Sigmoid colon (tissue), 7 donors: Measurements from ENCODE around the gene CRAT. TPM values are rescaled to one million over a fixed set of nuclear protein-coding genes. Genes with fewer than 3 reads are reported as not detected.
"Not testable (repeated sequence)": the region's sequence is repeated elsewhere in the genome, so short reads cannot be mapped to it uniquely, and the experiment has no call there.

Experiments
- DNase-seq: peaks from one replicate; pipeline ENCODE4 v3.0.0-alpha.2; 2019
- H3K27ac ChIP-seq, 4 donors: fragments of 200-600 bp; sonication (generic); one replicate each; pipeline ENCODE4 v1.5.1; 2016 to 2019; ENCODE audit warnings: mild to moderate bottlenecking in 1 of 4
- H3K27me3 ChIP-seq, 3 donors: fragments of 200-600 bp; sonication (generic); one replicate each; pipeline ENCODE4 v1.5.1; 2019; ENCODE audit warnings: mild to moderate bottlenecking in 1 of 3
- H3K36me3 ChIP-seq, 4 donors: fragments of 200-600 bp; sonication (generic); one replicate each; pipeline ENCODE4 v1.5.1; 2016 to 2019
- H3K4me1 ChIP-seq, 4 donors: fragments of 200-600 bp; sonication (generic); one replicate each; pipeline ENCODE4 v1.5.1; 2017 to 2019
- H3K4me3 ChIP-seq, 4 donors: fragments of 200-600 bp; sonication (generic); one replicate each; pipeline ENCODE4 v1.5.1; 2017 to 2019; ENCODE audit warnings: mild to moderate bottlenecking in 2 of 4, moderate library complexity in 1 of 4
- H3K9me3 ChIP-seq, 4 donors: fragments of 200-600 bp in 3 of 4; sonication (generic) in 3 of 4; one replicate each; pipeline versions ENCODE4 v1.5.1 to v1.6.1; 2013 to 2019
- CTCF ChIP-seq, 4 experiments: fragments of 450-650 bp in 3 of 4; fragments of 200-600 bp in 1 of 4; IDR thresholded peaks; one replicate each; pipeline ENCODE4 v1.5.1; 2016 to 2019; ENCODE audit warnings: antibody characterized with exemption in 4 of 4, mild to moderate bottlenecking in 3 of 4, moderate library complexity in 2 of 4
- EP300 ChIP-seq, 4 donors: sonication (generic); formaldehyde crosslinking; IDR thresholded peaks; one replicate each; pipeline ENCODE4 v1.6.1; 2017; ENCODE audit warnings: antibody characterized with exemption in 4 of 4
- POLR2A ChIP-seq, 2 donors: fragments of 450-650 bp; IDR thresholded peaks; one replicate each; pipeline ENCODE4 v1.6.1; 2016; ENCODE audit warnings: antibody characterized with exemption in 2 of 2, mild to moderate bottlenecking in 2 of 2, moderate library complexity in 2 of 2
- POLR2AphosphoS5 ChIP-seq, 4 donors: sonication (generic); formaldehyde crosslinking; IDR thresholded peaks; one replicate each; pipeline ENCODE4 v1.6.1; 2017; ENCODE audit warnings: antibody characterized with exemption in 4 of 4
- WGBS, 2 donors: extraction: QIAGEN DNeasy Blood & Tissue Kit; methylation state at CpG; one replicate each; pipeline ENCODE4 v1.1.7; 2013; 5-methylcytosine and 5-hydroxymethylcytosine counted together
- intact Hi-C: fragments of 100-400 bp; cut with DNase I; formaldehyde crosslinking; loops from one replicate; pipeline ENCODE4 v1.15.1; 2023
- polyA plus RNA-seq, 3 donors: library from polyadenylated mRNA; stranded (reverse); fragments of 200-250 nt; gene quantifications; one replicate each; pipeline ENCODE4 v1.2.3, GENCODE V29; 2013
- total RNA-seq, 4 donors: library from RNA; depleted of rRNA; stranded (reverse); fragments of >200 nt; gene quantifications; one replicate each; pipeline ENCODE4 v1.1.0, GENCODE V29; 2016
- donor health status: healthy with polysubstance abuse.
- donor health status: Bipolar disorder and iron deficiency.
- donor health status: healthy.

CRAT gene
- total and polyA plus RNA-seq, 7 donors, result 49.6 to 66.8 (median 52.9) TPM

- Histone ChIP-seq H3K4me1 (peaks cover 0 to 36% (median 27%) of the 10 kb centered on the region in 4 donors), H3K9me3 (no peaks in the 10 kb centered on the region), H3K36me3 (no peaks in the 10 kb centered on the region), H3K27ac (no peak overlapping the region), H3K4me3 (no peak overlapping the region), H3K27me3 (no peaks in the 10 kb centered on the region)
- no peak for DNase-seq
- 88 to 92% methylated on average over 17 of the region's 17 CpGs for WGBS, 2 donors
- TF ChIP-seq POLR2AphosphoS5 (IDR thresholded peaks at IDR 0.05) (no peak), EP300 (IDR thresholded peaks at IDR 0.05) (no peak), POLR2A (IDR thresholded peaks at IDR 0.05) (no peak), CTCF (IDR thresholded peaks at IDR 0.05) (no peak)
- intact Hi-C loops, result no loop called here
Measured at GRCh38 chr9:129113645-129114304, 3.2 kb upstream of the CRAT start.

- H3K27ac ChIP-seq, intact Hi-C loops, H3K9me3 ChIP-seq, H3K27me3 ChIP-seq, DNase-seq, H3K36me3 ChIP-seq: not testable (repeated sequence)
- peaks cover 0 to 41% (median 34%) of the 10 kb centered on the region in 4 donors for H3K4me1 ChIP-seq
- peak overlapping the region in 3 of 4 donors; percentile 73 to 95 (median 93) for H3K4me3 ChIP-seq
- 91 to 93% methylated on average over 17 of the region's 17 CpGs for WGBS, 2 donors
Measured at GRCh38 chr9:129112526-129112925, 1.9 kb upstream of the CRAT start.

- intact Hi-C loops, result no loop called here
- WGBS, 2 donors, result 0 to 1% methylated on average over 37 of the region's 37 CpGs
- Histone ChIP-seq H3K9me3 (no peaks in the 10 kb centered on the region), H3K27ac (peak overlapping the region; percentile 92 to 97 (median 94)), H3K4me3 (peak overlapping the region; percentile 73 to 95 (median 87)), H3K36me3 (peaks cover 0 to 17% (median 8%) of the 10 kb centered on the region in 4 donors), H3K27me3 (no peaks in the 10 kb centered on the region), H3K4me1 (peaks cover 0 to 41% (median 34%) of the 10 kb centered on the region in 4 donors)
- DNase-seq, result no peak
- TF ChIP-seq POLR2A (IDR thresholded peaks at IDR 0.05) (no peak), CTCF (IDR thresholded peaks at IDR 0.05) (no peak), EP300 (IDR thresholded peaks at IDR 0.05) (no peak), POLR2AphosphoS5 (IDR thresholded peaks at IDR 0.05) (no peak)
Measured at GRCh38 chr9:129111528-129112151, 1.0 kb upstream of the CRAT start.

- H3K4me1 ChIP-seq, result peaks cover 0 to 41% (median 34%) of the 10 kb centered on the region in 4 donors
- no peaks in the 10 kb centered on the region for H3K9me3 ChIP-seq
- peak overlapping the region; percentile 73 to 95 (median 86) for H3K4me3 ChIP-seq
- DNase-seq, result peak; percentile 74
- WGBS, 2 donors, result 3 to 6% methylated on average over 64 of the region's 64 CpGs
- no peak for TF ChIP-seq CTCF (IDR thresholded peaks at IDR 0.05)
- no peak for TF ChIP-seq EP300 (IDR thresholded peaks at IDR 0.05)
- TF ChIP-seq POLR2A (IDR thresholded peaks at IDR 0.05), result no peak
- no peak for TF ChIP-seq POLR2AphosphoS5 (IDR thresholded peaks at IDR 0.05)
- H3K36me3 ChIP-seq, result peaks cover 0 to 32% (median 14%) of the 10 kb centered on the region in 4 donors
- intact Hi-C loops, result no loop called here
- no peaks in the 10 kb centered on the region for H3K27me3 ChIP-seq
- peak overlapping the region; percentile 92 to 97 (median 94) for H3K27ac ChIP-seq
Measured at GRCh38 chr9:129109952-129110739, 447 bp downstream of the CRAT start.

GRCh38 chr9:129109537-129109903 lies 1.1 kb downstream of the CRAT start:
- H3K4me1 ChIP-seq, result peaks cover 0 to 37% (median 33%) of the 10 kb centered on the region in 4 donors
- no peak for TF ChIP-seq POLR2A (IDR thresholded peaks at IDR 0.05)
- no peak for TF ChIP-seq CTCF (IDR thresholded peaks at IDR 0.05)
- no peak for TF ChIP-seq EP300 (IDR thresholded peaks at IDR 0.05)
- no peak for TF ChIP-seq POLR2AphosphoS5 (IDR thresholded peaks at IDR 0.05)
- WGBS, 2 donors, result 21 to 78% methylated on average over 7 of the region's 7 CpGs
- peak; percentile 86 for DNase-seq
- peaks cover 0 to 33% (median 14%) of the 10 kb centered on the region in 4 donors for H3K36me3 ChIP-seq
- intact Hi-C loops, result no loop called here
- no peaks in the 10 kb centered on the region for H3K27me3 ChIP-seq
- H3K27ac ChIP-seq, result peak overlapping the region; percentile 92 to 97 (median 94)
- H3K9me3 ChIP-seq, result no peaks in the 10 kb centered on the region
- H3K4me3 ChIP-seq, result peak overlapping the region; percentile 73 to 95 (median 86)
